ENCODE measurements around the gene PIGU. TPM values are rescaled to one million over a fixed set of nuclear protein-coding genes. Genes with fewer than 3 reads are reported as not detected.

The PIGU gene
- total RNA-seq, 2 experiments from 2014 or later: 16.6 to 27.9 TPM

DNA sequence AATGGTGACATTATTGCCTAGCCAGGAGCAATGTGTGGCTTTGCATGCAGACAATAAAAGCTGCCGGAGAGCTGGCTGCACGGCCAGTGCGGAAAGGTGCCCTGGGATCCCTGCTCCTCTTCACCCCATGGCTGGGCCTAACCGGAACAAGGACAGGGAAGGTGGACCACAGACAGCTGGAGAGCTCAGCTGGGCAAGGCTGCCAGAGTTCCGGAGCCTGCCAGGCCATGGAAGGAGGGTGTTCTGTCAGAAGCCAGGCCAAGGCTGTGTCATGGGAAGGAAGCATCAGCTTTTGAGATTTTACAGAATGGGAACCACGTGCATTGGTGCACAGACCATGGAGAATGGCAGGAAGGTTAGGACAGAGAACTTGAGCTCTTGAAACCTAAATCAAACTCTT, 93.3 kb downstream of the PIGU start:
- no peak for DNase-seq (ENCODE audit: low spot score)
- intact Hi-C loops (cut with micrococcal nuclease; ENCODE audit: unreplicated experiment): no loop called here
- H3K36me3 ChIP-seq (ENCODE audit: insufficient read depth, low read length): peaks cover 59% of the 10 kb centered on the region
- H4K20me1 ChIP-seq (ENCODE audit: insufficient read depth, low read length): no peaks in the 10 kb centered on the region
- CTCF ChIA-PET (ENCODE audit: unreplicated experiment): no interaction called here
- H3K27ac ChIP-seq (ENCODE audit: low read depth, low read length, poor library complexity, severe bottlenecking): no peak overlapping the region
- H3K9me2 ChIP-seq (ENCODE audit: insufficient read depth, low read length): no peaks in the 10 kb centered on the region
- H3K4me3 ChIP-seq (ENCODE audit: low read depth, low read length, poor library complexity, severe bottlenecking): no peak overlapping the region
- H3K4me2 ChIP-seq (ENCODE audit: low read length): no peak overlapping the region
- H3K9me3 ChIP-seq (ENCODE audit: low read length): no peaks in the 10 kb centered on the region
- no peaks in the 10 kb centered on the region for H3K79me2 ChIP-seq (ENCODE audit: insufficient read depth, low read depth, low read length)
- POLR2A ChIA-PET: interaction anchor here (0.7 kb wide), 1 partner anchor 66 kb away, joined by 3 read pairs; no protein-coding TSS in a partner anchor
- H2AFZ ChIP-seq (ENCODE audit: low read length): no peak overlapping the region
- no peak for TF ChIP-seq EZH2phosphoT487 (IDR thresholded peaks at IDR 0.05; ENCODE audit: borderline replicate concordance, low read depth, low read length)
- TF ChIP-seq, protein P1, sequence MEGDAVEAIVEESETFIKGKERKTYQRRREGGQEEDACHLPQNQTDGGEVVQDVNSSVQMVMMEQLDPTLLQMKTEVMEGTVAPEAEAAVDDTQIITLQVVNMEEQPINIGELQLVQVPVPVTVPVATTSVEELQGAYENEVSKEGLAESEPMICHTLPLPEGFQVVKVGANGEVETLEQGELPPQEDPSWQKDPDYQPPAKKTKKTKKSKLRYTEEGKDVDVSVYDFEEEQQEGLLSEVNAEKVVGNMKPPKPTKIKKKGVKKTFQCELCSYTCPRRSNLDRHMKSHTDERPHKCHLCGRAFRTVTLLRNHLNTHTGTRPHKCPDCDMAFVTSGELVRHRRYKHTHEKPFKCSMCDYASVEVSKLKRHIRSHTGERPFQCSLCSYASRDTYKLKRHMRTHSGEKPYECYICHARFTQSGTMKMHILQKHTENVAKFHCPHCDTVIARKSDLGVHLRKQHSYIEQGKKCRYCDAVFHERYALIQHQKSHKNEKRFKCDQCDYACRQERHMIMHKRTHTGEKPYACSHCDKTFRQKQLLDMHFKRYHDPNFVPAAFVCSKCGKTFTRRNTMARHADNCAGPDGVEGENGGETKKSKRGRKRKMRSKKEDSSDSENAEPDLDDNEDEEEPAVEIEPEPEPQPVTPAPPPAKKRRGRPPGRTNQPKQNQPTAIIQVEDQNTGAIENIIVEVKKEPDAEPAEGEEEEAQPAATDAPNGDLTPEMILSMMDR (conservative IDR thresholded peaks at IDR 0.05; ENCODE audit: low read length): no peak
- BruUV-seq (replicated peaks): no TSS peak
- H3K4me1 ChIP-seq (ENCODE audit: insufficient read depth, low read length, poor library complexity, severe bottlenecking): peaks cover 10% of the 10 kb centered on the region

DNA sequence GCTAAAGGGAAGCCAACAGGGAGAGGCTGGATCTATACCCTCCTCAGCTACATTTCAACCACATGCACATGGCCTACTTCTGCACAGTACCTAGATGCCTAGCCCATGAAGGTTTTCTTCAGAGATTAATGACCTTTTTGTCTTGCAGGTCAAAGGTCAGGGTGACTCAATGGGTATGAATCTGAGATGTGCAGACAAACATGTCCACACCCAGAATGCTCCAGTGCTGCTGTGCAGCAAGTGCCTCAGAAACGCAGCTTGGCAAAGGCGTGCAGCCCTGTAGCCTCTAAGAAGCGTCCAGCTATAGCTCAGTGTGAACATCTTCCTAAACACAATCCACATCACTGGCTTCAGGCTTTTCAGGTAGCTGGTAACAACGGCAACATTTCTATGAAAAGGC, 94.0 kb downstream of the PIGU start:
- POLR2A ChIA-PET: no interaction called here
- DNase-seq (ENCODE audit: low spot score): no peak
- Histone ChIP-seq H3K4me2 (ENCODE audit: low read length) (no peak overlapping the region), H3K27ac (ENCODE audit: low read depth, low read length, poor library complexity, severe bottlenecking) (no peak overlapping the region), H3K4me3 (ENCODE audit: low read depth, low read length, poor library complexity, severe bottlenecking) (no peak overlapping the region), H3K36me3 (ENCODE audit: insufficient read depth, low read length) (peaks cover 54% of the 10 kb centered on the region), H3K79me2 (ENCODE audit: insufficient read depth, low read depth, low read length) (no peaks in the 10 kb centered on the region), H3K4me1 (ENCODE audit: insufficient read depth, low read length, poor library complexity, severe bottlenecking) (peaks cover 10% of the 10 kb centered on the region), H3K9me2 (ENCODE audit: insufficient read depth, low read length) (no peaks in the 10 kb centered on the region), H4K20me1 (ENCODE audit: insufficient read depth, low read length) (no peaks in the 10 kb centered on the region), H2AFZ (ENCODE audit: low read length) (no peak overlapping the region), H3K9me3 (ENCODE audit: low read length) (no peaks in the 10 kb centered on the region)
- no TSS peak for BruUV-seq (replicated peaks)
- TF ChIP-seq, protein P1 (conservative IDR thresholded peaks at IDR 0.05; ENCODE audit: low read length): no peak
- TF ChIP-seq EZH2phosphoT487 (IDR thresholded peaks at IDR 0.05; ENCODE audit: borderline replicate concordance, low read depth, low read length): no peak
- CTCF ChIA-PET (ENCODE audit: unreplicated experiment): no interaction called here
- intact Hi-C loops (cut with micrococcal nuclease; ENCODE audit: unreplicated experiment): no loop called here

DNA sequence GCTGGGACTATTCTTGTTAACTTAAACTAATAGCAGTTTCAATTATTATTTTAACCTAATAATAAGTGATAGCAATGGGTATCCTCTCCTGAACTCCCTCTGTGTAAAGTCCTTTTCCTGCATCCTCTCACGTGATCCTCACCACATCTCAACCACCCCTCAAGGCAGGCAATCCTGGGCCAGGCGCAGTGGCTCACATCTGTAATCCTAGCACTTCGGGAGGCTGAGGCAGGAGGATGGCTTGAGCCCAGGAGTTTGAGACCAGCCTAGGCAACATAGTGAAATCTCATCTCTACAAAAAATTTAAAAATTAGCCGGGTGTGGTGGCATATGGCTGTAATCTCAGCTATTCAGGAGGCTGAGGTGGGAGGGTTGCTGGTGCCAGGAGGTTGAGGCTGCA, 94.7 kb downstream of the PIGU start:
- no peak overlapping the region for H2AFZ ChIP-seq (ENCODE audit: low read length)
- no peaks in the 10 kb centered on the region for H4K20me1 ChIP-seq (ENCODE audit: insufficient read depth, low read length)
- H3K4me3 ChIP-seq (ENCODE audit: low read depth, low read length, poor library complexity, severe bottlenecking): no peak overlapping the region
- H3K36me3 ChIP-seq (ENCODE audit: insufficient read depth, low read length): peaks cover 47% of the 10 kb centered on the region
- TF ChIP-seq, protein P1 (conservative IDR thresholded peaks at IDR 0.05; ENCODE audit: low read length): no peak
- no peak for TF ChIP-seq EZH2phosphoT487 (IDR thresholded peaks at IDR 0.05; ENCODE audit: borderline replicate concordance, low read depth, low read length)
- H3K9me3 ChIP-seq (ENCODE audit: low read length): no peaks in the 10 kb centered on the region
- DNase-seq (ENCODE audit: low spot score): no peak
- POLR2A ChIA-PET: no interaction called here
- BruUV-seq (replicated peaks): no TSS peak
- peaks cover 10% of the 10 kb centered on the region for H3K4me1 ChIP-seq (ENCODE audit: insufficient read depth, low read length, poor library complexity, severe bottlenecking)
- no peaks in the 10 kb centered on the region for H3K79me2 ChIP-seq (ENCODE audit: insufficient read depth, low read depth, low read length)
- CTCF ChIA-PET (ENCODE audit: unreplicated experiment): no interaction called here
- H3K4me2 ChIP-seq (ENCODE audit: low read length): no peak overlapping the region
- no peak overlapping the region for H3K27ac ChIP-seq (ENCODE audit: low read depth, low read length, poor library complexity, severe bottlenecking)
- no peaks in the 10 kb centered on the region for H3K9me2 ChIP-seq (ENCODE audit: insufficient read depth, low read length)
- intact Hi-C loops (cut with micrococcal nuclease; ENCODE audit: unreplicated experiment): no loop called here

All from OCI-LY7 (cell line).